AG08395 (cell line): ENCODE data around the gene VPS26A.
"Not testable (repeated sequence)": the region's sequence is repeated elsewhere in the genome, so short reads cannot be mapped to it uniquely, and the experiment has no call there.

Source experiments
- DNase-seq: peaks from one replicate; pipeline ENCODE4 v3.0.0; 2012; ENCODE audit warnings: mixed read lengths, low spot score

Gene VPS26A

GRCh38 chr10:69103784-69104183 lies 20.2 kb upstream of the VPS26A start:
- DNase-seq, result no peak

- DNase-seq, result no peak
These were observed 18.8 kb upstream of the VPS26A start for GRCh38 chr10:69104994-69105790.

GRCh38 chr10:69107176-69107490 lies 16.8 kb upstream of the VPS26A start:
- DNase-seq, result no peak

- no peak for DNase-seq
These were observed 16.3 kb upstream of the VPS26A start for GRCh38 chr10:69107699-69108098.

GRCh38 chr10:69119896-69120295 lies 4.1 kb upstream of the VPS26A start:
- DNase-seq, result no peak

GRCh38 chr10:69123306-69123746 lies 652 bp upstream of the VPS26A start:
- DNase-seq, result peak; percentile 58

- peak; percentile 45 for DNase-seq
These were observed 738 bp downstream of the VPS26A start for GRCh38 chr10:69124563-69125268.

- DNase-seq, result no peak
These were observed 1.6 kb downstream of the VPS26A start for GRCh38 chr10:69125554-69125953.

GRCh38 chr10:69130251-69130650 lies 6.3 kb downstream of the VPS26A start:
- peak; percentile 7 for DNase-seq

GRCh38 chr10:69139961-69140360 lies 16.0 kb downstream of the VPS26A start:
- no peak for DNase-seq

- DNase-seq, result no peak
These were observed 17.3 kb downstream of the VPS26A start for GRCh38 chr10:69141304-69141703.

GRCh38 chr10:69142074-69142473 lies 18.1 kb downstream of the VPS26A start:
- not testable (repeated sequence) for DNase-seq

- DNase-seq, result no peak
These were observed 19.0 kb downstream of the VPS26A start for GRCh38 chr10:69142983-69143382.

- no peak for DNase-seq
These were observed 21.4 kb downstream of the VPS26A start for GRCh38 chr10:69145329-69145728.

GRCh38 chr10:69145864-69146263 lies 21.9 kb downstream of the VPS26A start:
- no peak for DNase-seq

GRCh38 chr10:69146759-69147158 lies 22.8 kb downstream of the VPS26A start:
- DNase-seq, result no peak

GRCh38 chr10:69151984-69152383 lies 28.0 kb downstream of the VPS26A start:
- no peak for DNase-seq

GRCh38 chr10:69153227-69153626 lies 29.2 kb downstream of the VPS26A start:
- DNase-seq, result no peak

GRCh38 chr10:69160809-69161241 lies 36.8 kb downstream of the VPS26A start:
- peak; percentile 51 for DNase-seq

- DNase-seq, result no peak
These were observed 44.5 kb downstream of the VPS26A start for GRCh38 chr10:69168493-69168892.

- peak; percentile 27 for DNase-seq
These were observed 48.4 kb downstream of the VPS26A start for GRCh38 chr10:69172241-69172982.

- DNase-seq, result not testable (repeated sequence)
These were observed 51.3 kb downstream of the VPS26A start for GRCh38 chr10:69175326-69175725.

- no peak for DNase-seq
These were observed 52.8 kb downstream of the VPS26A start for GRCh38 chr10:69176823-69177222.
